ENCODE measurements around the gene SLC35D2.

Gene SLC35D2

GRCh38 chr9:96383165-96383942 lies at the start of gene SLC35D2:
Gene SLC35D2, minus strand, starts transcription at chr9:96383711. Its CDS starts 77 bp downstream, at chr9:96383634.
- Histone ChIP-seq H3K27ac (no peak within 1 kb of the TSS), H3K36me3 (replicated peaks) (no peaks in the 10 kb centered on the region), H3K4me3 (ENCODE audit: low read depth, low read length) (peak within 1 kb of the TSS; percentile 71), H3K27me3 (replicated peaks) (no peaks in the 10 kb centered on the region)
- DNase-seq: peak; percentile 16
- in situ Hi-C loops (cut with HindIII; ENCODE audit: low pct_ligation_motif_present, low sequenced_read_pairs): no loop called here
- no peak for TF ChIP-seq CTCF (IDR thresholded peaks at IDR 0.05; ENCODE audit: low read depth, low read length, missing control alignments)

GRCh38 chr9:96430377-96430776 lies 46.9 kb upstream of the SLC35D2 start:
- H3K27ac ChIP-seq: no peak overlapping the region
- H3K4me3 ChIP-seq (ENCODE audit: low read depth, low read length): no peak overlapping the region
- no peak for TF ChIP-seq CTCF (IDR thresholded peaks at IDR 0.05; ENCODE audit: low read depth, low read length, missing control alignments)
- in situ Hi-C loops (cut with HindIII; ENCODE audit: low pct_ligation_motif_present, low sequenced_read_pairs): no loop called here
- no peaks in the 10 kb centered on the region for H3K36me3 ChIP-seq (replicated peaks)
- no peak for DNase-seq
- H3K27me3 ChIP-seq (replicated peaks): no peaks in the 10 kb centered on the region

GRCh38 chr9:96429732-96430131 lies 46.2 kb upstream of the SLC35D2 start:
- H3K27me3 ChIP-seq (replicated peaks): no peaks in the 10 kb centered on the region
- in situ Hi-C loops (cut with HindIII; ENCODE audit: low pct_ligation_motif_present, low sequenced_read_pairs): no loop called here
- no peaks in the 10 kb centered on the region for H3K36me3 ChIP-seq (replicated peaks)
- no peak for DNase-seq
- no peak overlapping the region for H3K27ac ChIP-seq
- H3K4me3 ChIP-seq (ENCODE audit: low read depth, low read length): no peak overlapping the region
- TF ChIP-seq CTCF (IDR thresholded peaks at IDR 0.05; ENCODE audit: low read depth, low read length, missing control alignments): no peak

GRCh38 chr9:96425500-96426169 lies 42.1 kb upstream of the SLC35D2 start:
- Histone ChIP-seq H3K4me3 (ENCODE audit: low read depth, low read length) (no peak overlapping the region), H3K36me3 (replicated peaks) (no peaks in the 10 kb centered on the region), H3K27ac (no peak overlapping the region), H3K27me3 (replicated peaks) (no peaks in the 10 kb centered on the region)
- in situ Hi-C loops (cut with HindIII; ENCODE audit: low pct_ligation_motif_present, low sequenced_read_pairs): no loop called here
- DNase-seq: no peak
- TF ChIP-seq CTCF (IDR thresholded peaks at IDR 0.05; ENCODE audit: low read depth, low read length, missing control alignments): no peak

GRCh38 chr9:96423985-96424336 lies 40.5 kb upstream of the SLC35D2 start:
- no peaks in the 10 kb centered on the region for H3K36me3 ChIP-seq (replicated peaks)
- H3K27me3 ChIP-seq (replicated peaks): no peaks in the 10 kb centered on the region
- TF ChIP-seq CTCF (IDR thresholded peaks at IDR 0.05; ENCODE audit: low read depth, low read length, missing control alignments): no peak
- in situ Hi-C loops (cut with HindIII; ENCODE audit: low pct_ligation_motif_present, low sequenced_read_pairs): no loop called here
- H3K27ac ChIP-seq: no peak overlapping the region
- no peak overlapping the region for H3K4me3 ChIP-seq (ENCODE audit: low read depth, low read length)
- no peak for DNase-seq

All from brain microvascular endothelial cell (primary cell).